Stimulated activated naive B cell treated with anti-CD40 and anti-IgM and Interleukin-4, amounts not matched to agents 10 μg/mL and 1 μg/mL and 100 μg/mL, for 72 hours (primary cell): ENCODE results near the gene MEX3A.
"Not testable (repeated sequence)": the region's sequence is repeated elsewhere in the genome, so short reads cannot be mapped to it uniquely, and the experiment has no call there.

Source experiments
- ATAC-seq, 2 donors: fragments of 150-1000 bp; cut with Tn5 transposase; replicated peaks; 2 replicates each; pipeline ENCODE4 v1.10.0; 2021; ENCODE audit warnings: moderate library complexity in 1 of 2
- DNase-seq: peaks from one replicate; pipeline ENCODE4 v3.0.0; 2021
- H3K27ac Mint-ChIP-seq: one replicate; pipeline ENCODE4 v1.8.0; 2022; ENCODE audit warnings: mild to moderate bottlenecking, mixed read lengths
- H3K27me3 Mint-ChIP-seq, 2 donors: one replicate each; pipeline ENCODE4 v1.8.0; 2022; ENCODE audit warnings: mixed read lengths in 2 of 2
- H3K36me3 Mint-ChIP-seq, 2 donors: one replicate each; pipeline ENCODE4 v1.8.0; 2022; ENCODE audit warnings: mixed read lengths in 2 of 2, mild to moderate bottlenecking in 1 of 2
- H3K4me1 Mint-ChIP-seq, 2 donors: one replicate each; pipeline ENCODE4 v1.8.0; 2022; ENCODE audit warnings: mixed read lengths in 2 of 2, mild to moderate bottlenecking in 1 of 2
- H3K4me3 Mint-ChIP-seq, 2 donors: one replicate each; pipeline ENCODE4 v1.8.0; 2022; ENCODE audit warnings: mild to moderate bottlenecking in 2 of 2, mixed read lengths in 2 of 2, moderate library complexity in 1 of 2
- H3K9me3 Mint-ChIP-seq, 2 donors: one replicate each; pipeline ENCODE4 v1.8.0; 2022; ENCODE audit warnings: mixed read lengths in 2 of 2, mild to moderate bottlenecking in 1 of 2

MEX3A gene

DNA sequence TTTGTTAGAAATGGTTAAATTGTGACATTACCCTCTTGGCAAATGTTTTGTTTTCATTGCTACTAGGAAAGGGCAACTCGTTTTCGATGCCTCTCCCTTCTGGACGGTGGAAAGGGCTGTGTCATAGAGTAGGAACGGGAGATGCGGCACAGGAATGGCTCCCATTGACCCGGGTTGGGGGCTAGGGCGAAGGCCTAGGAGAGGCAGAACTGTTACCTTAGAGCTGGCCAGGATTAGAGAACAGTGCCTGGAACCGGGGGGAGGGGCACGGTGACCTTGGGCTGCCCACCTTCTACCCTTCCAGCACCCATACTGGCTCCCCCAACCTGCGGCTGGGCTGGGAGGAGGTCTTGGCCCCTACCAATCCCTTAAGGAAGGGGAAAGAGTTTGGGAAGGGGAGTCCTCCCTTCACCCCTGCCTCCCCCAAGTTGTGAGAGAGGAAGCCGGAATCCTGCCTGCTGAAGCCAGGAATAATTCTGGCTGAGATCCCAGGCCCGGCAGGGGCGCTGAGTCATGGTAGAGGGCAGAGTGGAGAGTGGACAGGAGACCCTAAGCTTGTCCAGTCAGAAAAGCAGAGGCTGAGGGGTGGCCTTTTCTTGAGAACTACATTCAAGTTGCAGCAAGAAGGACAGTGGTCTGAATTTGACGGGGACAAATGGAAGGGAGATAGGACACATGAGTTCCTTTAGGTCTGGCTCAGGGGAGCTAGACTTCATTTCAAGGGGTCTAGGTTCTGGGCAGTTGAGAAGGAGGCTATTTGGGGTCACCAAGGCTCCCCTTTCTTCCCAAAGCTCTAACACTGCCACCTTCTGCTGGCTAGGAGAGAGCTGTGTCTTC is 40.5 kb upstream of the MEX3A start:
- peak overlapping the region in 1 of 2 donors; percentile 23 for H3K4me3 Mint-ChIP-seq
- peaks cover 0 to 5% of the 10 kb centered on the region in 2 donors for H3K27me3 Mint-ChIP-seq
- no peak for DNase-seq
- H3K36me3 Mint-ChIP-seq: peaks cover 21 to 34% of the 10 kb centered on the region in 2 donors
- H3K9me3 Mint-ChIP-seq: no peaks in the 10 kb centered on the region
- H3K27ac Mint-ChIP-seq: peak overlapping the region; percentile 17
- ATAC-seq: no peak
- H3K4me1 Mint-ChIP-seq: peaks cover 54 to 80% of the 10 kb centered on the region in 2 donors

DNA sequence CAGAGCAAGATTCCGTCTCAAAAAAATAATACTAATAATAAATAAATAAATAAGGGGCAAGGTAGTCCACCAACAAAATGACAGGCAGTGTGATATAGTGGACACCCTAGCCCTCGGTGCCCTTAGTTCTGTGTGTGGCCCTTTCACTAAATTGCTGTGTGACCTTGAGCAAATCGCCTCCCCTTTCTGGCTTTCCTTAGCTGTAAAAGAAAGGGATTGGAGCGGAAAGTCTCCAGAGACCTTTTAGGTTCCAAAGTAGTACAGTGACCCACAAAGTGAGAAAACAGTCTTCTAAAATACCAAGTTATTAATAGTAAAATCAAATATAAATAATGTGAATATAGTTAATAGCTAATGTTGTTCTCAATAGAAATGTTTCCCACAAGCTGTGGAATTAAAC is 39.8 kb upstream of the MEX3A start:
- Mint-ChIP-seq H3K27ac (no peak overlapping the region), H3K4me3 (peak overlapping the region in 1 of 2 donors; percentile 23), H3K36me3 (peaks cover 19 to 34% of the 10 kb centered on the region in 2 donors), H3K27me3 (peaks cover 0 to 5% of the 10 kb centered on the region in 2 donors), H3K4me1 (peaks cover 50 to 74% of the 10 kb centered on the region in 2 donors), H3K9me3 (no peaks in the 10 kb centered on the region)
- DNase-seq (no peak), ATAC-seq (no peak)

DNA sequence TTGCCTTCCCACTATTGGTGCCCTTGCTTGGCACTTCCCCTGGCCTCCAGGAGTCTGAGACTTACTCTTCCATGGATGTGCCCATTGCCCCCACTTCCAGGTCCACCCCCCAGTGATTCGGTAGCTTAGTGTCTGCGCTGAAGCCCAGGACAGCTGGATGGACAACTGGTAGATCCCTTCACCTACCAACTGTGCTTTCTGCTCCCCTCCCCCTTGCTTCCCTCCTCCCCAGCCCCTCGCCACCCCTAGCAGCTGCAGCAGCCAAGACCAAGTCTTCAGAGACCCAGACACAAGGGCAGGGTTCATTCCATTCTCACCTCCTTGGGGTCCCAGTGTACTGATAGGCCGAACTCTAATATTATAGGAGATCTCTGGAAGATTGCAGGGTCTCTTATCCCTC is 39.2 kb upstream of the MEX3A start:
- Mint-ChIP-seq H3K9me3 (no peaks in the 10 kb centered on the region), H3K36me3 (peaks cover 19 to 36% of the 10 kb centered on the region in 2 donors), H3K4me3 (no peak overlapping the region), H3K27me3 (peaks cover 0 to 6% of the 10 kb centered on the region in 2 donors), H3K27ac (no peak overlapping the region), H3K4me1 (peaks cover 48 to 70% of the 10 kb centered on the region in 2 donors)
- ATAC-seq: no peak
- no peak for DNase-seq

DNA sequence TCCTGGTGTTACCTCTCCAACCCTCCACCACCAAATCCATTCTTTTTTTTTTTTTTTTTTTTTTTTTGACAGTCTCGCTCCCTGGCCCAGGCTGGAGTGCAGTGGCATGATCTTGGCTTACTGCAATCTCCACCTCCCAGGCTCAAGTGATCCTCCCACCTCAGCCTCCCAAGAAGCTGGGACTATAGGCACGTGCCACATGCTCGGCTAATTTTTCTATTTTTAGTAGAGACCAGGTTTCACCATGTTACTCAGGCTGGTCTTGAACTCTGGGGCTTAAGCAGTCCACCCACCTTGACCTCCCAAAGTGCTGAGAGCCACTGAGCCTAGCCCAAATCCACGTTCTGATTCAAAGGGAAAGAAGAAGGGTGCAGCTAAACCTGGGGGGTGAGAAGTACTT is 38.7 kb upstream of the MEX3A start:
- Mint-ChIP-seq H3K4me1 (peaks cover 48 to 70% of the 10 kb centered on the region in 2 donors), H3K36me3 (peaks cover 19 to 40% of the 10 kb centered on the region in 2 donors), H3K27me3 (peaks cover 0 to 10% of the 10 kb centered on the region in 2 donors)
- H3K4me3 Mint-ChIP-seq, H3K9me3 Mint-ChIP-seq, H3K27ac Mint-ChIP-seq, ATAC-seq, DNase-seq: not testable (repeated sequence)

DNA sequence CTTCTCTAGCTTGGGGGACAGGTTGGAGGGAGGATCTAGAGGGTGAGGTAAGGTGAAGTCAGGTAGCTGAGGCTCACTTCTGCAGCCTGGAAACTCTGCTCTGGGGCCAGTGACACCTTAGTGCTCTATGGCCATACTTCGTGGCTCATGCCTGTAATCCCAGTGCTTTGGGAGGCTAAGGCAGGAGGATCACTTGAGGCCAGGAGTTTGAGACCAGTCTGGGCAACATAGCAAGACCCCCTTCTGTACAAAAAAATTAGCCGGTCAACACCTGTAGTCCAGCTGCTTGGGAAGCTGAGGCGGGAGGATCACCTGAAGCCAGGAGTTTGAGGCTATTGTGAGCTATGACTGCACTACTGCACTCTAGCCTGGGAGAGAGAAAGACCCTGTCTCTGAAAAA is 38.1 kb upstream of the MEX3A start:
- H3K27ac Mint-ChIP-seq: peak overlapping the region; percentile 72

DNA sequence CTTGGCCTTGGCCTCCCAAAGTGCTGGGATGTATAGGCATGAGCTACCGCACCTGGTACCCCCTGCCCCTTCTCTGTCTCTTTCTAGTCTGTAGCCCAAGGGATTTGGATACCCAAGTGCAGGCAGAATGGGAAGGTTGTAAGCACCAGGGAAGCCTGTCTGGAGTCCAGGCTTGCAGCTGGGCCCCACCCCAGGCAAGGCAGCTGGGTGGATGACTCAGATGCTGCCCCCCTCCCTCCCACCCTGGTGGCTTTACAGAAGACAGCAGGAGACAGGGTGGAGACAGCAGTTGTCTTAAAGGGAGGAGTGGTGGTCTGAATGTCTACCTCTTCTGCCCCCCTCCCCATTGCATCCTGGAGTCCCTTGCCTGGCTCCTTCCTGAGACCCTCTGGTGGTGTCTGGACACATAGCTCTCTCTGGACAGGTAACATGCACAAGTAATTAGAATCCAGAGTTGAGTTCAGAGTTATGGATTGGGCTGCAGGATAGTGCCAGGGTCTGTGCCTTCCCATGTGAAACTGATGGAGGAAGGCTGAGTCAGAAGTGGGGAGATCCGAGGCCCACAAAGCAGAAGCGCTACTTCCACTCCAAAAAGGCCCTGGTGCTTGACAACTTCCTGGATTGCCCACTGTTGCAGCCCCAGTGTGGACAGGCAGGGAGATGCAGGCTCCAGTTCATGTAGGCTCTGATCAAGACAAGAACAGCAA is 37.4 kb upstream of the MEX3A start:
- peaks cover 50 to 69% of the 10 kb centered on the region in 2 donors for H3K4me1 Mint-ChIP-seq
- DNase-seq: no peak
- peaks cover 0 to 16% of the 10 kb centered on the region in 2 donors for H3K27me3 Mint-ChIP-seq
- peaks cover 14 to 34% of the 10 kb centered on the region in 2 donors for H3K36me3 Mint-ChIP-seq
- peak; percentile 71 to 78 for ATAC-seq
- peak overlapping the region; percentile 55 to 72 for H3K4me3 Mint-ChIP-seq
- H3K27ac Mint-ChIP-seq: peak overlapping the region; percentile 72
- no peaks in the 10 kb centered on the region for H3K9me3 Mint-ChIP-seq

More for the DNA sequence above, 38.1 kb upstream of the MEX3A start:
- peaks cover 19 to 40% of the 10 kb centered on the region in 2 donors for H3K36me3 Mint-ChIP-seq
- peaks cover 51 to 69% of the 10 kb centered on the region in 2 donors for H3K4me1 Mint-ChIP-seq
- ATAC-seq: peak in 1 of 2 donors; percentile 5
- peak overlapping the region; percentile 55 to 72 for H3K4me3 Mint-ChIP-seq
- DNase-seq: no peak
- H3K9me3 Mint-ChIP-seq: no peaks in the 10 kb centered on the region
- H3K27me3 Mint-ChIP-seq: peaks cover 0 to 11% of the 10 kb centered on the region in 2 donors

DNA sequence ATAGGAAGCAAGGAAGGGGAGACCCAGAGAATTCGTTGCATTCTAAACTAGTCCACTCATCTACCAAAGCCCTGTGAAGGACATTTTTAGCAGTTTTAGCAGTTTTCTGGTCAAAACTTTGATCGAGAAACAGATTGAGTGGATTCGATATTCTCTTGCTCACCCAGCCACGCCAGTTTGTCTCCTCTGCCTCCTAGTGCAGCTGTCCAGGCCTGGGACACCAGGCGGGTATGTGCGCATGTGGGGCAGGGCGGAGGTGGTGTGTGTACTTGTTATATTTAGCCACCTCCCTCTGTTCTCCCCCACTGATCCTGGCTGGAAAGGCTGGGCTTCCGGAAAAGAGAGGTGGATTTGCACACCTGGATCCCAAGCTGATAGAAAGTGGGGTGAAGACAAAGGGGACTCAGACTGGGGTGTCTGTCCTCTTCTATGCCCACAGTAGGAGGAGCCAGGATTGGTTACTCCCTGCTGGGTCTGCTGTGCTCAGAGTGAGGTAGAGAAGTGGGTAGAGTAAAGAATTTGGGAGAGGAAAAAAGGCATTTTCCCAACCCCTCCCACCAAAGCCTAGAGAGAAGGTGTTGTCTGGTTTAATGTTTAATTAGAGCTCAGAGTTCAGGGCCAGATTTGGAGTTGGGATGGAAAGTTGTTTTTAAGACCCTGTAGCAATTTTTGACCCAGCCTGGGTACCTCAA is 36.1 kb upstream of the MEX3A start:
- peaks cover 52 to 69% of the 10 kb centered on the region in 2 donors for H3K4me1 Mint-ChIP-seq
- H3K9me3 Mint-ChIP-seq: no peaks in the 10 kb centered on the region
- DNase-seq (no peak), ATAC-seq (no peak)
- peak overlapping the region in 1 of 2 donors; percentile 54 for H3K4me3 Mint-ChIP-seq
- H3K36me3 Mint-ChIP-seq: peaks cover 14 to 32% of the 10 kb centered on the region in 2 donors
- no peak overlapping the region for H3K27ac Mint-ChIP-seq
- H3K27me3 Mint-ChIP-seq: peaks cover 0 to 16% of the 10 kb centered on the region in 2 donors

DNA sequence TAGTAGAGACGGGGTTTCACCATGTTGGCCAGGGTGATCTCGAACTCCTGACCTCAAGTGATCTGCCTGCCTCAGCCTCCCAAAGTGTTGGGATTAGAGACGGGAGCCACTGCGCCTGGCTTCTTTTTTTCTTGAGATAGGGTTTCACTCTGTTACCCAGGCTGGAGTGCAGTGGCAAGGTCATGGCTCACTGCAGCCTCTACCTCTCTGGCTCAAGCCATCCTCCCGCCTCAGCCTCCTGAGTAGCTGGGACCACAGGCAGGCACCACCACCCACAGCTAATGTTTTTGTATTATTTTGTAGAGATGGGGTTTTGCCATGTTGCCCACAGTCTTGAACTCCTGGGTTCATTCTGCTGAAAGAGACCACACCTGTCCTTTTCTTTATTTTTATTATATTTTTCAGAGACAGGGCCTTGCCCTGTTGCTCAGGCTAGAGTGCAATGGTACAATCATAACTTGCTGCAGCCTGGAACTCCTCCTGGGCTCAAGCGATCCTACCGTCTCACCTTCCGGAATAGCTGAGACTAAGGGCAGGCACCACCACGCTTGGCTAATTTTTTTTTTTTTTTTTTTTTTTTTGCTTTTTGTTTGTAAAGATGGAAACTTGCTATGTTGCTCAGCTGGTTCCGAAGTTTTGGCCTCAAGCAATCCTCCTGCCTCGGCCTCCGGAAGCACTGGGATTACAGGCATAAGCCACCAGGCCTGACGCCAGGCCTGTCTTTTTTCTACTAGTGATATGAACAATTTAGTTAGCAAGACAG is 35.3 kb upstream of the MEX3A start:
- DNase-seq (no peak), ATAC-seq (no peak)
- Mint-ChIP-seq H3K9me3 (no peaks in the 10 kb centered on the region), H3K27ac (no peak overlapping the region), H3K4me1 (peaks cover 49 to 69% of the 10 kb centered on the region in 2 donors), H3K27me3 (peaks cover 0 to 15% of the 10 kb centered on the region in 2 donors), H3K36me3 (peaks cover 16 to 28% of the 10 kb centered on the region in 2 donors), H3K4me3 (peak overlapping the region in 1 of 2 donors; percentile 32)

DNA sequence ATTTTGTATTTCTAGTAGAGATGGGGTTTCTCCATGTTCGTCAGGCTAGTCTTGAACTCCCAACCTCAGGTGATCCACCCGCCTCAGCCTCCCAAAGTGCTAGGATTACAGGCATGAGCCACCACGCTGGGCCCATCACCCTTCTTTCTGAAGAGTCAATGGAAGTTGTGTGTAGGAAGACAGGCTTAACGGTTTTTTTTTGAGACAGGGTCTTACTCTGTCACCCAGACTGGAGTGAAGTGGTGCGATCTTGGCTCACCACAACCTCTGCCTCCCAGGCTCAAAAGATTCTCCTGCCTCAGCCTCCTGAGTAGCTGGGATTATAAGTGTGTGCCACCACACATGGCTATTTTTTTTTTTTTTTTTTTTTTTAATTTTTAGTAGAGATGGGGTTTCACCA is 34.5 kb upstream of the MEX3A start:
- peak overlapping the region; percentile 88 to 92 for H3K4me3 Mint-ChIP-seq
- peaks cover 47 to 73% of the 10 kb centered on the region in 2 donors for H3K4me1 Mint-ChIP-seq
- not testable (repeated sequence) for DNase-seq, H3K9me3 Mint-ChIP-seq, ATAC-seq
- peaks cover 0 to 12% of the 10 kb centered on the region in 2 donors for H3K27me3 Mint-ChIP-seq
- H3K27ac Mint-ChIP-seq: peak overlapping the region; percentile 25
- peaks cover 16 to 25% of the 10 kb centered on the region in 2 donors for H3K36me3 Mint-ChIP-seq

DNA sequence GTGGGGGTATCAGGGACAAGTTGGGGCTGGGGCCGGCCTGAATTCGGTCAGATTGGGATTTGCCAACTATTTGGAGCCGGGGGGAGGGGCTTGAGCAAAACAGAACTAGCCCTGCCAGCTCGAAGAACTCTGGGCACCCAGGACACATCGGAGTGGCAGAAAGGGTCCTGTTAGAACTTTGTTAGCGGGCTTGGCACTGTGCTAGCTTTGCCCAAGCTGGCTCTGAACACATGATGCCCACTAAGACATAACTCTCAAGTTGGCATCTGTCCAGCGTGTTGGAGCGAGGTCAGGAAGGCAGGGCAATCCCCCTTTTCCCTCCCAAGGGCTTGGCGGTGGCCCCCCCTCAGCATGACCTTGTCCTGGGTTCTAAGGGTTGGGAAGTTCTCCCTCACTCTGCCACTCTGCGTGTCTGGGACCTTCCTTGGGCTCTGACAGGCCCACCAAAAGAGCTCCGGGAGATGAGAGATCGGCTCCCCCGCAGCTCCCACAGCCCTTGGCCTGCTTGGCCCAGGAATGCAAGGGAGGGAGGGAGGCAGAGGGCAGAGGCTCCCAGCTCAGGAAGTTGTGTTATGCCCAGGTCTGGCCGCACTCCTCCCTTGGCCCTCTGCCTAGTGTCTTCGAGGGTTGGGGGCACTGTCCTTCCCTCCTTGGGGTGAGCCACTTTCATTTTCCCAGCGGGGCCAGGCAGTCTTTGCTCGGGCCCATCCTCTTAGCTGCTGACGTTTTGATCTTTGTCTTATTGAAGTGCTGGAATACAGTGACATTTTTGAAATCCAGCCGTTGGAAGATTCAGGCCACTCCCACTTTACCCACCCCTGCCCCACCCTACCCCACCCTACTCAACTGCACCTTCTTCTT is 33.5 kb upstream of the MEX3A start:
- Mint-ChIP-seq H3K27me3 (peaks cover 0 to 12% of the 10 kb centered on the region in 2 donors), H3K27ac (peak overlapping the region; percentile 91), H3K4me1 (peaks cover 48 to 78% of the 10 kb centered on the region in 2 donors), H3K4me3 (peak overlapping the region; percentile 88 to 92), H3K9me3 (no peaks in the 10 kb centered on the region), H3K36me3 (peaks cover 16 to 30% of the 10 kb centered on the region in 2 donors)
- no peak for ATAC-seq
- no peak for DNase-seq

DNA sequence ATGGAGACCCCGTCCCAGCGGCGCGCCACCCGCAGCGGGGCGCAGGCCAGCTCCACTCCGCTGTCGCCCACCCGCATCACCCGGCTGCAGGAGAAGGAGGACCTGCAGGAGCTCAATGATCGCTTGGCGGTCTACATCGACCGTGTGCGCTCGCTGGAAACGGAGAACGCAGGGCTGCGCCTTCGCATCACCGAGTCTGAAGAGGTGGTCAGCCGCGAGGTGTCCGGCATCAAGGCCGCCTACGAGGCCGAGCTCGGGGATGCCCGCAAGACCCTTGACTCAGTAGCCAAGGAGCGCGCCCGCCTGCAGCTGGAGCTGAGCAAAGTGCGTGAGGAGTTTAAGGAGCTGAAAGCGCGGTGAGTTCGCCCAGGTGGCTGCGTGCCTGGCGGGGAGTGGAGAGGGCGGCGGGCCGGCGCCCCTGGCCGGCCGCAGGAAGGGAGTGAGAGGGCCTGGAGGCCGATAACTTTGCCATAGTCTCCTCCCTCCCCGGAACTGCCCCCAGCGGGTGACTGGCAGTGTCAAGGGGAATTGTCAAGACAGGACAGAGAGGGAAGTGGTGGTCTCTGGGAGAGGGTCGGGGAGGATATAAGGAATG is 32.8 kb upstream of the MEX3A start:
- peaks cover 10 to 23% of the 10 kb centered on the region in 2 donors for H3K36me3 Mint-ChIP-seq
- peaks cover 43 to 74% of the 10 kb centered on the region in 2 donors for H3K4me1 Mint-ChIP-seq
- peak overlapping the region; percentile 88 to 92 for H3K4me3 Mint-ChIP-seq
- peak; percentile 22 to 26 for ATAC-seq
- peak overlapping the region; percentile 91 for H3K27ac Mint-ChIP-seq
- peaks cover 0 to 12% of the 10 kb centered on the region in 2 donors for H3K27me3 Mint-ChIP-seq
- DNase-seq: no peak
- no peaks in the 10 kb centered on the region for H3K9me3 Mint-ChIP-seq

DNA sequence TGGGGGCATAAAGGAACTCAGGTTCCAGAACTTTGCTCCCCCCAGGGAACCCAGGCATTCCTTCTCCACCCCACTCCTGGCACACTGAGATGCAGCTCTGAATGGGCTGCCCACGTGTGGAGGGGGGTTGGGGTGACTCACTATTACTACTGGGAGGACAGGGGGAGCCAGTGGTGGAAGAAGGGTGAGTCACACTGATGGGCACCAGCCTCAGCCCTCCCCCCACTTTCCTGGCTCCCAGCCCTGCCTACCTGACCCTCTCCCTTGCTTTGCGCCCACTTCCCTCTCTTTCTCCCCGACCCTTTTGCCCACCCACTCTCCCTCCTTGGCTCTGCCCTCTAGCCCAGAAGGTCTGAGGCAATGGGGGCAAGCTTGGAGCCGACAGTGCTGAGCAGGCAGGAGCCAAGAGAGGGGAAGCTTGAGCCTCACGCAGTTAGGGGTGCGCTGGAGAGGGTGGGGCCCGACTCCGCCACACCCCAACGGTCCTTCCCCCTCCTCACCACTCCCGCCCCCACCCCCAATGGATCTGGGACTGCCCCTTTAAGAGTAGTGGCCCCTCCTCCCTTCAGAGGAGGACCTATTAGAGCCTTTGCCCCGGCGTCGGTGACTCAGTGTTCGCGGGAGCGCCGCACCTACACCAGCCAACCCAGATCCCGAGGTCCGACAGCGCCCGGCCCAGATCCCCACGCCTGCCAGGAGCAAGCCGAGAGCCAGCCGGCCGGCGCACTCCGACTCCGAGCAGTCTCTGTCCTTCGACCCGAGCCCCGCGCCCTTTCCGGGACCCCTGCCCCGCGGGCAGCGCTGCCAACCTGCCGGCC is 32.0 kb upstream of the MEX3A start, which contains the start of gene LMNA:
TSS of gene LMNA (plus strand) at position 611 of the 818 bp plus-strand sequence. CDS start 208 bp downstream, outside the sequence.
- Mint-ChIP-seq H3K27me3 (peaks cover 0 to 12% of the 10 kb centered on the region in 2 donors), H3K27ac (peak within 1 kb of the TSS; percentile 91), H3K9me3 (no peaks in the 10 kb centered on the region), H3K4me1 (peaks cover 41 to 74% of the 10 kb centered on the region in 2 donors), H3K4me3 (peak within 1 kb of the TSS; percentile 88 to 92), H3K36me3 (peaks cover 7 to 21% of the 10 kb centered on the region in 2 donors)
- ATAC-seq (peak; percentile 88 to 90), DNase-seq (peak; percentile 52)
